ENCODE results near the gene MCU.
"Not testable (repeated sequence)": the region's sequence is repeated elsewhere in the genome, so short reads cannot be mapped to it uniquely, and the experiment has no call there.

DNA sequence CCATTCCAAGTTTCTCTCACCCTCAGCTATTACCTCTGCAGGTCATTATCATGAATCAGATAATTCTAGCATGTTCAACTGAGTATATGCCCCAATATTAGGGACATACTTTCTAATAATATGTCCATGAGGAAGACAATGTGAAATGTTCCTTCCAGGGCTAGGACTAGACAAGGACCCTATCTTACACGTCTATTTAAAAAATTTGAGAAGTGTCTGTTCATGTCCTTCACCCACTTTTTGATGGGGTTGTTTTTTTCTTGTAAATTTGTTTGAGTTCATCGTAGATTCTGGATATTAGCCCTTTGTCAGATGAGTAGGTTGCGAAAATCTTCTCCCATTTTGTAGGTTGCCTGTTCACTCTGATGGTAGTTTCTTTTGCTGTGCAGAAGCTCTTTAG is 45.0 kb upstream of the MCU start:
- TF ChIP-seq POLR2A (IDR thresholded peaks at IDR 0.05), result not testable (repeated sequence)
- TF ChIP-seq, protein P1, sequence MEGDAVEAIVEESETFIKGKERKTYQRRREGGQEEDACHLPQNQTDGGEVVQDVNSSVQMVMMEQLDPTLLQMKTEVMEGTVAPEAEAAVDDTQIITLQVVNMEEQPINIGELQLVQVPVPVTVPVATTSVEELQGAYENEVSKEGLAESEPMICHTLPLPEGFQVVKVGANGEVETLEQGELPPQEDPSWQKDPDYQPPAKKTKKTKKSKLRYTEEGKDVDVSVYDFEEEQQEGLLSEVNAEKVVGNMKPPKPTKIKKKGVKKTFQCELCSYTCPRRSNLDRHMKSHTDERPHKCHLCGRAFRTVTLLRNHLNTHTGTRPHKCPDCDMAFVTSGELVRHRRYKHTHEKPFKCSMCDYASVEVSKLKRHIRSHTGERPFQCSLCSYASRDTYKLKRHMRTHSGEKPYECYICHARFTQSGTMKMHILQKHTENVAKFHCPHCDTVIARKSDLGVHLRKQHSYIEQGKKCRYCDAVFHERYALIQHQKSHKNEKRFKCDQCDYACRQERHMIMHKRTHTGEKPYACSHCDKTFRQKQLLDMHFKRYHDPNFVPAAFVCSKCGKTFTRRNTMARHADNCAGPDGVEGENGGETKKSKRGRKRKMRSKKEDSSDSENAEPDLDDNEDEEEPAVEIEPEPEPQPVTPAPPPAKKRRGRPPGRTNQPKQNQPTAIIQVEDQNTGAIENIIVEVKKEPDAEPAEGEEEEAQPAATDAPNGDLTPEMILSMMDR (IDR thresholded peaks at IDR 0.05), result not testable (repeated sequence)
